OCI-M2 (cell line): Measurements from ENCODE around the gene ATG7.
"Not testable (repeated sequence)": the region's sequence is repeated elsewhere in the genome, so short reads cannot be mapped to it uniquely, and the experiment has no call there.

ENCODE experiments used
- DNase-seq: peaks from one replicate; lab custom pipeline; 2025; ENCODE audit not compliant: unreplicated experiment; lab: John Stamatoyannopoulos, UW

The ATG7 gene

GRCh38 chr3:11459186-11459824, 187.1 kb downstream of the ATG7 start:
- no peak for DNase-seq

GRCh38 chr3:11461226-11461625, 189.0 kb downstream of the ATG7 start:
- DNase-seq: no peak

GRCh38 chr3:11462673-11463072, 190.5 kb downstream of the ATG7 start:
- DNase-seq: not testable (repeated sequence)

- DNase-seq: no peak
Measured at GRCh38 chr3:11463591-11463990, 191.4 kb downstream of the ATG7 start.

GRCh38 chr3:11464356-11464755, 192.2 kb downstream of the ATG7 start:
- no peak for DNase-seq

- no peak for DNase-seq
Measured at GRCh38 chr3:11465744-11466616, 193.8 kb downstream of the ATG7 start.

GRCh38 chr3:11467875-11468274, 195.7 kb downstream of the ATG7 start:
- DNase-seq: no peak

GRCh38 chr3:11470031-11470853, 198.0 kb downstream of the ATG7 start:
- no peak for DNase-seq

- no peak for DNase-seq
Measured at GRCh38 chr3:11475324-11475723, 203.1 kb downstream of the ATG7 start.

GRCh38 chr3:11476735-11477144, 204.5 kb downstream of the ATG7 start:
- DNase-seq: no peak

- no peak for DNase-seq
Measured at GRCh38 chr3:11477407-11477911, 205.3 kb downstream of the ATG7 start.

GRCh38 chr3:11478167-11478566, 206.0 kb downstream of the ATG7 start:
- no peak for DNase-seq

- DNase-seq: no peak
Measured at GRCh38 chr3:11479221-11479620, 207.0 kb downstream of the ATG7 start.

- no peak for DNase-seq
Measured at GRCh38 chr3:11480663-11481298, 208.6 kb downstream of the ATG7 start.

GRCh38 chr3:11481556-11481955, 209.4 kb downstream of the ATG7 start:
- no peak for DNase-seq

GRCh38 chr3:11482021-11482420, 209.8 kb downstream of the ATG7 start:
- no peak for DNase-seq

GRCh38 chr3:11488356-11488755, 216.2 kb downstream of the ATG7 start:
- not testable (repeated sequence) for DNase-seq

GRCh38 chr3:11494131-11494916, 222.1 kb downstream of the ATG7 start:
- no peak for DNase-seq

- no peak for DNase-seq
Measured at GRCh38 chr3:11495948-11496557, 223.9 kb downstream of the ATG7 start.

GRCh38 chr3:11498177-11498576, 226.0 kb downstream of the ATG7 start:
- no peak for DNase-seq
